OCI-LY3 (cell line): ENCODE results near the gene EDDM3A.

Experiments
- EZH2phosphoT487 ChIP-seq: fragments of 200-600 bp; shearing (Covaris generic); IDR thresholded peaks from 2 replicates; pipeline ENCODE4 v1.6.1; 2018; ENCODE audit warnings: antibody characterized with exemption, mixed run types, low read depth
- TF ChIP-seq, protein P1 (sequence below): fragments of 200-600, 300-600 bp; sonication (generic); IDR thresholded peaks from 2 replicates; pipeline ENCODE4 v1.5.1; 2014; ENCODE audit warnings: antibody characterized with exemption, low read length, low read depth

- TF ChIP-seq, protein P1, sequence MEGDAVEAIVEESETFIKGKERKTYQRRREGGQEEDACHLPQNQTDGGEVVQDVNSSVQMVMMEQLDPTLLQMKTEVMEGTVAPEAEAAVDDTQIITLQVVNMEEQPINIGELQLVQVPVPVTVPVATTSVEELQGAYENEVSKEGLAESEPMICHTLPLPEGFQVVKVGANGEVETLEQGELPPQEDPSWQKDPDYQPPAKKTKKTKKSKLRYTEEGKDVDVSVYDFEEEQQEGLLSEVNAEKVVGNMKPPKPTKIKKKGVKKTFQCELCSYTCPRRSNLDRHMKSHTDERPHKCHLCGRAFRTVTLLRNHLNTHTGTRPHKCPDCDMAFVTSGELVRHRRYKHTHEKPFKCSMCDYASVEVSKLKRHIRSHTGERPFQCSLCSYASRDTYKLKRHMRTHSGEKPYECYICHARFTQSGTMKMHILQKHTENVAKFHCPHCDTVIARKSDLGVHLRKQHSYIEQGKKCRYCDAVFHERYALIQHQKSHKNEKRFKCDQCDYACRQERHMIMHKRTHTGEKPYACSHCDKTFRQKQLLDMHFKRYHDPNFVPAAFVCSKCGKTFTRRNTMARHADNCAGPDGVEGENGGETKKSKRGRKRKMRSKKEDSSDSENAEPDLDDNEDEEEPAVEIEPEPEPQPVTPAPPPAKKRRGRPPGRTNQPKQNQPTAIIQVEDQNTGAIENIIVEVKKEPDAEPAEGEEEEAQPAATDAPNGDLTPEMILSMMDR = no peak
- TF ChIP-seq EZH2phosphoT487 = no peak
Measured at GRCh38 chr14:20787025-20787424, 41.3 kb downstream of the EDDM3A start.
